ENCODE measurements around the gene ISOC2. TPM values are rescaled to one million over a fixed set of nuclear protein-coding genes. Genes with fewer than 3 reads are reported as not detected.
A peak's percentile ranks its signal among the peaks of the same experiment; 100 is the strongest.

The ISOC2 gene
- total and polyA plus RNA-seq, 9 of the 15 experiments (the other 6 are each of a cell fraction or from before 2014, with no cell fraction given), result 1.2 to 229 (median 58.3) TPM

DNA sequence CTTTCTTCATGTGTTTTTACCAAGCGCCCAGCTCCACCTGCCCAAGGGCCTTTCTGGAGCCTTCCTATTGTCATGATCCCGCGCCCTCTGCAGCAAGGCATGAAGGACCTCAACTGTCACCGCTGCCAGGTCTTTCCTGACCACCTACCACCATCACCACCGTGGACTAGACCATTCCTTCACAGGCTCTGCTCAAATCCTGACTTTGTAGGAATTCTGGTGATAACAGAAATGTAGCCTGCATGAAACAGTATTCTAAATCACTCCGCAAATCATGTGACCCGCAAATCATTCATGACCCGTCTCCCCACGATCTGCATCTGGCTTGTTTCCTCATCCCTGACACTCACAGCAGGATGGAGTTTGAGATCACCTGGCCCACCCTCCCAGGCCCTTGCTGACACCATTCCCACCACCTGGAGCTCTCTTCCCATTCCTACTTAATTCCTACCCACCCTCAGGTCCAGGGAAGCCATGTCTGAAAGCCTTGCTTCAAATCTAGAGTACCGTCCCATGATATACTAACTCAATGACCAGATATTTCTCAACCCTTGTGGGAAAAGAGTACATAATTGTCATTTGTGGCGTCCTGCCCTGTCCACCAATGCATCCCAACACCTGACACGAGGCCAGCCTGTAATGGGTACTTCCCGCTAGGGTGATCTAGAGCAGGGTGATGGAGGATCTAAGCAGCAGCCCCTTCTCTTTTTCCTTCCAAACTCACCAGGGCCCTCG is 55.2 kb downstream of the ISOC2 start (continued):
- TF ChIP-seq TSHZ1 (CRISPR knock-in tag; IDR thresholded peaks at IDR 0.05), result no peak
- TF ChIP-seq ZFP30 (CRISPR knock-in tag; IDR thresholded peaks at IDR 0.05; ENCODE audit: borderline replicate concordance), result no peak
- no peak for TF ChIP-seq SAFB (IDR thresholded peaks at IDR 0.05; ENCODE audit: borderline replicate concordance, low read depth, low read length)
- no peak for TF ChIP-seq BRD4 (IDR thresholded peaks at IDR 0.05)
- peak; percentile 21; the same call in 1 of the 2 replicates for TF ChIP-seq ZNF143 (CRISPR knock-in tag; IDR thresholded peaks at IDR 0.05)
- TF ChIP-seq, protein P1, sequence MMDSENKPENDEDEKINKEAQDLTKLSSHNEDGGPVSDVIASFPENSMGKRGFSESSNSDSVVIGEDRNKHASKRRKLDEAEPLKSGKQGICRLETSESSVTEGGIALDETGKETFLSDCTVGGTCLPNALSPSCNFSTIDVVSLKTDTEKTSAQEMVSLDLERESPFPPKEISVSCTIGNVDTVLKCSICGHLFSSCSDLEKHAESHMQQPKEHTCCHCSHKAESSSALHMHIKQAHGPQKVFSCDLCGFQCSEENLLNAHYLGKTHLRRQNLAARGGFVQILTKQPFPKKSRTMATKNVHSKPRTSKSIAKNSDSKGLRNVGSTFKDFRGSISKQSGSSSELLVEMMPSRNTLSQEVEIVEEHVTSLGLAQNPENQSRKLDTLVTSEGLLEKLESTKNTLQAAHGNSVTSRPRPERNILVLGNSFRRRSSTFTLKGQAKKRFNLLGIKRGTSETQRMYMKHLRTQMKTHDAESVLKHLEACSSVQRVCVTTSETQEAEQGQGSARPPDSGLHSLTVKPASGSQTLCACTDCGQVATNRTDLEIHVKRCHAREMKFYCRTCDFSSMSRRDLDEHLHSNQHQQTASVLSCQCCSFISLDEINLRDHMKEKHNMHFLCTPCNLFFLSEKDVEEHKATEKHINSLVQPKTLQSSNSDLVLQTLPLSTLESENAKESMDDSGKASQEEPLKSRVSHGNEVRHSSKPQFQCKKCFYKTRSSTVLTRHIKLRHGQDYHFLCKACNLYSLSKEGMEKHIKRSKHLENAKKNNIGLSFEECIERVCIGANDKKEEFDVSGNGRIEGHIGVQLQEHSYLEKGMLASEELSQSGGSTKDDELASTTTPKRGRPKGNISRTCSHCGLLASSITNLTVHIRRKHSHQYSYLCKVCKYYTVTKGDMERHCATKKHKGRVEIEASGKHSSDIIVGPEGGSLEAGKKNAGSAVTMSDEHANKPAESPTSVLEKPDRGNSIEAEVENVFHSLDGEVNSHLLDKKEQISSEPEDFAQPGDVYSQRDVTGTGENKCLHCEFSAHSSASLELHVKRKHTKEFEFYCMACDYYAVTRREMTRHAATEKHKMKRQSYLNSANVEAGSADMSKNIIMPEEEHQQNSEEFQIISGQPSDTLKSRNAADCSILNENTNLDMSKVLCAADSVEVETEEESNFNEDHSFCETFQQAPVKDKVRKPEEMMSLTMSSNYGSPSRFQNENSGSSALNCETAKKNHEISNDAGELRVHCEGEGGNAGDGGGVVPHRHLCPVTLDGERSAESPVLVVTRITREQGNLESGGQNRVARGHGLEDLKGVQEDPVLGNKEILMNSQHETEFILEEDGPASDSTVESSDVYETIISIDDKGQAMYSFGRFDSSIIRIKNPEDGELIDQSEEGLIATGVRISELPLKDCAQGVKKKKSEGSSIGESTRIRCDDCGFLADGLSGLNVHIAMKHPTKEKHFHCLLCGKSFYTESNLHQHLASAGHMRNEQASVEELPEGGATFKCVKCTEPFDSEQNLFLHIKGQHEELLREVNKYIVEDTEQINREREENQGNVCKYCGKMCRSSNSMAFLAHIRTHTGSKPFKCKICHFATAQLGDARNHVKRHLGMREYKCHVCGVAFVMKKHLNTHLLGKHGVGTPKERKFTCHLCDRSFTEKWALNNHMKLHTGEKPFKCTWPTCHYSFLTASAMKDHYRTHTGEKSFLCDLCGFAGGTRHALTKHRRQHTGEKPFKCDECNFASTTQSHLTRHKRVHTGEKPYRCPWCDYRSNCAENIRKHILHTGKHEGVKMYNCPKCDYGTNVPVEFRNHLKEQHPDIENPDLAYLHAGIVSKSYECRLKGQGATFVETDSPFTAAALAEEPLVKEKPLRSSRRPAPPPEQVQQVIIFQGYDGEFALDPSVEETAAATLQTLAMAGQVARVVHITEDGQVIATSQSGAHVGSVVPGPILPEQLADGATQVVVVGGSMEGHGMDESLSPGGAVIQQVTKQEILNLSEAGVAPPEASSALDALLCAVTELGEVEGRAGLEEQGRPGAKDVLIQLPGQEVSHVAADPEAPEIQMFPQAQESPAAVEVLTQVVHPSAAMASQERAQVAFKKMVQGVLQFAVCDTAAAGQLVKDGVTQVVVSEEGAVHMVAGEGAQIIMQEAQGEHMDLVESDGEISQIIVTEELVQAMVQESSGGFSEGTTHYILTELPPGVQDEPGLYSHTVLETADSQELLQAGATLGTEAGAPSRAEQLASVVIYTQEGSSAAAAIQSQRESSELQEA (IDR thresholded peaks at IDR 0.05; ENCODE audit: low read depth), result no peak
- no peak for TF ChIP-seq TAF7 (tag; IDR thresholded peaks at IDR 0.05)
- TF ChIP-seq SP1 (CRISPR knock-in tag; IDR thresholded peaks at IDR 0.05), result peak; percentile 48; the same call in 1 of the 2 replicates
- no peak for TF ChIP-seq CAMTA2 (CRISPR knock-in tag; conservative IDR thresholded peaks at IDR 0.05)
- TF ChIP-seq, protein P2, sequence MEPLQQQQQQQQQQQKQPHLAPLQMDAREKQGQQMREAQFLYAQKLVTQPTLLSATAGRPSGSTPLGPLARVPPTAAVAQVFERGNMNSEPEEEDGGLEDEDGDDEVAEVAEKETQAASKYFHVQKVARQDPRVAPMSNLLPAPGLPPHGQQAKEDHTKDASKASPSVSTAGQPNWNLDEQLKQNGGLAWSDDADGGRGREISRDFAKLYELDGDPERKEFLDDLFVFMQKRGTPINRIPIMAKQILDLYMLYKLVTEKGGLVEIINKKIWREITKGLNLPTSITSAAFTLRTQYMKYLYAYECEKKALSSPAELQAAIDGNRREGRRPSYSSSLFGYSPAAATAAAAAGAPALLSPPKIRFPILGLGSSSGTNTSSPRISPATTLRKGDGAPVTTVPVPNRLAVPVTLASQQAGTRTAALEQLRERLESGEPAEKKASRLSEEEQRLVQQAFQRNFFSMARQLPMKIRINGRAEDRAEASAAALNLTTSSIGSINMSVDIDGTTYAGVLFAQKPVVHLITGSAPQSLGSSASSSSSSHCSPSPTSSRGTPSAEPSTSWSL (CRISPR knock-in tag; IDR thresholded peaks at IDR 0.05; ENCODE audit: borderline replicate concordance), result no peak
- peak in 1 of 2 experiments; percentile 72; a peak in 2 of 4 replicates for TF ChIP-seq TEAD1 (CRISPR knock-in tag; IDR thresholded peaks at IDR 0.05)
- peak; percentile 76; the same call in 1 of the 2 replicates for TF ChIP-seq POLR2AphosphoS2 (IDR thresholded peaks at IDR 0.05; ENCODE audit: low read length)
